GM19467 (cell line): ENCODE data around the gene ABCA3.

Source experiments
- ATAC-seq: cut with Tn5 transposase; IDR thresholded peaks from one replicate; pipeline ENCODE4 v1.9.1; 2021; ENCODE audit warnings: mild to moderate bottlenecking, moderate library complexity; ENCODE audit not compliant: unreplicated experiment

The ABCA3 gene

GRCh38 chr16:2357331-2357730 is 16.8 kb upstream of the ABCA3 start:
- ATAC-seq = no peak

DNA sequence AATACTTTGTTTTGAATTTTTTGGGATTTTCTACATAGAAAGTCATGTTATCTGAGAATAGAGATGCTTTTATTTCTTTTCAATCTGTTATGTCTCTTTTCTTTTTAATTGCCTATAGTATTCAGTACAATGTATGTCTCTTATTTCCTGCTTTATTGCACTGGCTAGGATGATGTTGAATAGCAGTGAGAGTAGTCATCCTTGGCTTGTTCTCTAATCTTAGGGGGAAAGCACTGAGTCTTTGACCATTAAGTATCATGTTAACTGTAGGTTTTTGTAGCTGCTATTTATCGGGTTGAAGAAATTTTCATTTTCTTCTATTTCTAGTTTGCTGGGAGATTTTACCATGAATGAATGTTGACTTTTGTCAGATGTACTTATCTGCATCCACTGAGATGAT is 10.0 kb upstream of the ABCA3 start:
- no peak for ATAC-seq

- no peak for ATAC-seq
Measured at GRCh38 chr16:2343211-2343610, 2.7 kb upstream of the ABCA3 start.

- ATAC-seq = no peak
Measured at GRCh38 chr16:2341456-2342447, 1.2 kb upstream of the ABCA3 start.

GRCh38 chr16:2339521-2340484 is 725 bp downstream of the ABCA3 start:
- ATAC-seq = peak; percentile 28

DNA sequence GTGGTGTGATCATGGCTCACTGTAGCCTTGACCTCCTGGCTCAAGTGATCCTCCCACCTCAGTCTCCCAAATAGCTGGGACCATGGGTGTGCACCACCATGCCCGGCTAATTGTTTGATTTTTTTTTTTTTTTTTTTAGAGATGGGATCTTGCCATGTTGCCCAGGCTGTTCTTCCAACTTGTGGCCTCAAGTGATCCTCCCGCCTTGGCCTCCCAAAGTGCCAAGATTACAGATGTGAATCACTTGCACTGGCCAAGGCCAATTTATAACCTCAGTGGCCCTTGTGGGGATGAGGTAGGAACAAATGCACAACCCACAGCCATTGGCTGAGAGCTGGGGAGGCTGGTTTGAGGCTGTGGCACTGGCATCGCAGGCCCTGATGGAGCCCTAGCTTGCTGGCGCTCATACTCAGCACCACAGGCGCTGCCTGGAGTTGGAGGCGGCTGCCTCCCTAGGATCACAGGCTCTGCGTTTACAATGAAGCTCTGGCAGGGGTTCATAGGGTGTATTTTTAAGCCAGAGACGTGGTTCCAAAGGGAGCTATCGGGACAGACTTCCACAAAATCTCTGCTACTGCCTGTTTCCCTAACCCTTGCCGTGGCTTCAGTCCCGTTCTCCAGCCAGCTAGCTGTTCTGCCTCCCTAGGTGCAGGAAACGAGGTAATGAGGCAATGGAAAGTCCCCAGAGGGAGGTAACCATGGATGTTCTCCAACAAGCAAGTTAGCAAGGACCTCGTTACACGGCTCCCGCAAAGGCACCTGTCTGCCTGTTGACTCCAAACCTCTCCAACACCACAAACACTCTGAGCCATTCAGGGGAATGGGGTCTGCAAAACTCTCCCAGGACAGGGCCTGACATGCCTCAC is 2.9 kb downstream of the ABCA3 start:
- ATAC-seq = no peak

DNA sequence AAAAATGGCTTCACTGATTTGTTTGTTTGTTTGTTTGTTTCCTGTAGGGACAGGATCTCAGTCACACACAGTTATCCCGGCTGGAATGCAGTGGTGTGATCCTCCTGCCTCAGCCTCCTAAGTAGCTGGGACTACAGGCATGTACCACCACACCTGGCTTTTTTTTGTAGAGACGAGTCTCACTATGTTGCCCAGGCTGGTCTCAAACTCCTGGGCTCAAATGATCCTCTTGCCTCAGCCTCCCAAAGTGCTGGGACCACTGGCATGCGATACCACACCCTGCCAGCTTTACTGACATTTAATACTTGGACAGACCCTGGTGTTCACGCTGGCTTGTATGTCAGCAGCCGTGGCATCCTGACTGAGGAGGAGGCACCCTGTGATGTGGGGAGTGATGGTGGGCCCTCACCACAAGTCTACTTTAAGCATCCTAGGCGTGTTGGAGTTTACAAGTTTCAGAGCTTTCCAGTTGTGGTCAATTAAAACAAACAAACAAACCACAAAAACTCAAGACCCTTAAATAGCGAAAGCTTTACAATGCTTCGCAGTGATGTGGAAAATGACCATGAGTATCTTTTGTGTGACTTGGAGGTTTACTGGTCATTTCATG is 5.1 kb downstream of the ABCA3 start:
- no peak for ATAC-seq

- no peak for ATAC-seq
Measured at GRCh38 chr16:2333772-2334379, 6.7 kb downstream of the ABCA3 start.

GRCh38 chr16:2333231-2333630 is 7.3 kb downstream of the ABCA3 start:
- ATAC-seq = no peak

GRCh38 chr16:2331931-2332267 is 8.6 kb downstream of the ABCA3 start:
- no peak for ATAC-seq

- no peak for ATAC-seq
Measured at GRCh38 chr16:2331199-2331930, 9.2 kb downstream of the ABCA3 start.

DNA sequence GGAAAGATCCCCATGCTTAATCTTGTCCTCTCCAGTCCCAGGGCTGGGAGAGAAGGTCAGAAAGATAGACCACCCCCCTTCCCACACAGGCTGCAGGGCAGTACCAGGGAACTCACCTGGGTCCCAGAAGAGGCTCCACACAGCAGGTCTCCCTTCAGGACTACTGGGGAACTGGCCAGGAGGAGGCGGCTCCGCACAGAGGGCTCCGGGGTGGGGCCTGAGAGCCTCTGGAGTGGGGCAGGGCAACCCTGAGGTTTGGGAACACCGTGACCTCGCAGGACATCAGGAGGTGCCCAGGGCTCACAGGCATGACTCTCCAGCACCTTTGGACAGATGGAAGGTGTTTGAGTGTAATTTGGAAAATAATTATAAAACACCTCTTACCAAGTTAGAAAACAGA is 11.0 kb downstream of the ABCA3 start:
- ATAC-seq = no peak

GRCh38 chr16:2328428-2328827 is 12.1 kb downstream of the ABCA3 start:
- no peak for ATAC-seq

GRCh38 chr16:2326191-2326590 is 14.3 kb downstream of the ABCA3 start:
- no peak for ATAC-seq

- no peak for ATAC-seq
Measured at GRCh38 chr16:2325791-2326190, 14.7 kb downstream of the ABCA3 start.

DNA sequence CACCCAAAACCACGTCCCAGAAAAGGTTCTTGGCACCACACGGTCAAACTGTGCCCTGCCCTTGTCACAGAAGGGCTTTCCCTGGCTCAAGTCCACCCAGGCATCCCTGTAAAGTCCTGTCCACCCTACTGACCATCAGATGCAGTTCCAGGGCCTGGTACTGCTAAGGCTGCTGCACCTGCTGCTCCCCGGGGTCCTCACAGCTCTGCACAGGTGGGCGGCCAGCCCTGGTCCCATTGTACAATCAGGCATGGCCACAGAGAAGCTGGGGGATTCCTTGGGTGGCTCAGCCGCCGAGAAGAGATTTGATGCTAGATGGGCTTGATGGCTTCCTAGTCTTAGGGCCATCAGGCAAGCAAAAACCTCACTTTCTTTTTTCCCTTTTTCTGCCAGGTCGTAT is 15.3 kb downstream of the ABCA3 start:
- no peak for ATAC-seq

GRCh38 chr16:2324296-2324859 is 16.1 kb downstream of the ABCA3 start:
- ATAC-seq = no peak

DNA sequence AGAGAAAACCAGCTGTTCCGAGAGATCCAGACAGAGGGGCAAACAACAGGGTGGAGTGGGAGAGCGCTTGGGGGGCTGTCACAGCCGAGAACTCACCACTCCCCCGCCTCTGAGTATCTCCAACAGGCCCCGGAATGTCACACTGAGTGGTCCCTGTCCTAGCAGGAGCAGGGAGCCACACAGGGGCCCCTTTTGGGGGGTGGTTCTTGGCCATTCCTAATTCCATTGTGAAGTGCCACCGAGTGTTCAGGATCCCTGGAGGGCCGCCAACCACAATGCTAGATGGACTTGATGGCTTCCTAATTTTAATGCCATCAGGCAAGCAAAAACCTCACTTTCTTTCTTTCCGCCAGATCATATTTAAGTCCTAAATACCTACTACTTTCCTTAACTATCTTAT is 16.8 kb downstream of the ABCA3 start:
- ATAC-seq = no peak

DNA sequence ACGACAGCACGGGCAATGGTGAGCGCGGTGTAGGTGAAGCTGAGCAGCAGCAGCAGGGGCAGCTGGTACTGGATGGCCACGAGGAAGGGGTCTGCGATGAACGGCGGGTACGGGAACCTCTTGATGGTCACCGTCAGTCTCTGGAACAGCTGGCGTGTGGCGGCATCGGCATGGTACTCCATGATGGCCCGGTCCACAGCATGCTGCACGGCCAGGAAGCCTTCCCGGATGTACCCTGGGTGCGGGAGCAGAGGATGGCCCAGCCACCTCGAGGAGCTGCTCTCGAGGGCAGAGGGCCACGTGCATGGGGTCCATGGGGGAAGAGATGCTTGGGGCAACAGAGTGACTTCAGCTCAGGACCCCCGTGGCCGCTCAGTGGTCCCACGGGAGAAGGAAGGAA is 20.9 kb downstream of the ABCA3 start:
- no peak for ATAC-seq
